NCI-H446 (cell line): ENCODE results near the gene CDKAL1.

Source experiments
- DNase-seq, 2 experiments: peaks; one replicate each; lab custom pipeline; 2025; lab: John Stamatoyannopoulos, UW

Gene CDKAL1

GRCh38 chr6:21141616-21142303 is 607.5 kb downstream of the CDKAL1 start:
- no peak for DNase-seq

- DNase-seq: no peak
These were observed 608.5 kb downstream of the CDKAL1 start for GRCh38 chr6:21142741-21143140.

- peak in 1 of 2 experiments; percentile 18 for DNase-seq
These were observed 609.4 kb downstream of the CDKAL1 start for GRCh38 chr6:21143645-21144044.

DNA sequence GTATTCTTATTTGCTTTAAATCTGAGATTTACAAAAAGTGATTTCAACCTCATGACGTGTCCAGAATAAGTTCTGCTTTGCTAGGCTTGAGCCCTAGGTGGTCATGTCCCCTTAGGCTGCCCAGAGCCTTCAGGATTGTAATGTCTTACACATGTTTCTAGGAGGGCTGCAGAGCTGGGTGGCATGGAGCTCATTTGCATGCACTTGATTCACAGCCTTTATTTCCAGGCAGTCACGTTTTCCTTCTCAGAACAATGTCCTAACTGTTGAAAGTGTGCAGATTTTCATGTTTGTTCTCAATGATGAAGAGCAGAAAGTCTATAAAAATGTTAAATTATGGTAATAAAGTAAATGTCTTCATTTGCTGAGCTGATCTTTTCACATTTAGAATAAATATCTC is 610.7 kb downstream of the CDKAL1 start:
- DNase-seq: no peak

DNA sequence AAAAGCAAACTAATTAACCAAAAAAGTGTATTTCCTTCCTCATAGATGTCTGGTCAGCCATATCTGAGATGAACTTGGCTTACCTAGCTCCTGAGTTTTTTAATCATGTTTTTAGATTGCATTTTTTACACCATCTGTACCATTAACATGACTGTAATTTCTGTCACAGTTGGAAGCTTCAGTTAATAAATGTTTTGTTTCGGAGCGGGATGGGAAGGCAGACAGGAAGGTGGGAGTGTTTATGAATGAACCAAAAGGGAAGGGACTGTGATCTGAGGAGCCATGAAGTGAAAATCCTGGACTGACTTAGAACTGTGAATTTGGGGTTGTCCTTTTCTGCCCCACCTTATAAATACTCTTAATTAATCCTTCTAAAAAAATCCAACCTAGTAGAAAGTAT is 613.7 kb downstream of the CDKAL1 start:
- no peak for DNase-seq

GRCh38 chr6:21149470-21149869 is 615.2 kb downstream of the CDKAL1 start:
- DNase-seq: no peak

GRCh38 chr6:21150667-21151066 is 616.4 kb downstream of the CDKAL1 start:
- no peak for DNase-seq

DNA sequence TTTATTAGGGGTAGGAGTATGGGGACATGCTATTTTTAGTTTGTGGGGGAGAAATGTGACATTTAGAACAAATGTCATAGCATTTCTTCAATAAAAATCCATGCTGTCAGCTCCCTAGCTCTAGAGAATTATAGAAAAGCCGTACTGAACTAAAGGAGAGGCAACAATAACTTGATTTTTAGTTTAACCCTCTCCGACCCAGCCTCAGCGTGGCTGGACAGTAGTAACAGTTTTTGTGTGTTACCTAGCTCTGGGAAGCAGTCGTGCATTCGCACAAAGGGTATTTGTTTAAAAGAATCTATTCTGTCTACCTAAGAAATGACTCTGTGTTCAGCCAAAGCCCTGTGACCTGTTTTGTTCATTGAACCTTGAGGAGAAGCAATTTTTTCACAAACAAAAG is 616.9 kb downstream of the CDKAL1 start:
- no peak for DNase-seq

GRCh38 chr6:21151530-21151929 is 617.3 kb downstream of the CDKAL1 start:
- no peak for DNase-seq

DNA sequence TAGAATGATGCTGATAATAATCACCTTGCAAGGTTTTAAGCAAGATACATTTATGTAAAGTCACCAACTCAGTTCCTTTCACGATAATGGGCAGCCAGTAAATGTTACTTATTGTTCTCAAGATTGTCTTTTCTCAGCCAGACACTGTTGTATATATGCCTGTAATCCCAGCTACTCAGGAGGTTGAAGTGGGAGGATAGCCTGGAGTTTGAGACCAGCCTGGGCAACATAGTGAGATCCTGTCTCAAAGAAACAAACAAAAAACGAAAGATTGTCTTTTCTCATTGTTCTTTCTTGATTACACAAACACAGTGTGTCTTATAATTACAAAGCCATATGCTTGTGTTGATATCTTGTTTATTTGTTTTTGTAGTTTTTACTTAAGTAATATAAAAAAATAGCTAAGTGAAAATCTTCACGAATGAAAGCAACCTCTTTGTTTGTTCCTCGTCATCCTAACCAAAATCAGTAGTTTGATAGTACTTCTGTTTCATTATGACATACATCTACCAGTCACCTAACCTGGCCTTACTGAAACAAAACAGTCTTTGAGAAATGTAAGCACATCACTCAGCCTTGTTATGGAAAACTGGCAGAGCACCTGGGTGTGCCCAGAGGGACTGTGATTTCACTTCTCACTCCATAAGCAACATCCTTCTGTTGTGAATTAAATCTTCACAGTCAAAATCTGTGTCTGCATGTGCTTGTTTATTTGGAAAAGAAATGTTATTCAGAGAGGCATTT is 623.1 kb downstream of the CDKAL1 start:
- no peak for DNase-seq

DNA sequence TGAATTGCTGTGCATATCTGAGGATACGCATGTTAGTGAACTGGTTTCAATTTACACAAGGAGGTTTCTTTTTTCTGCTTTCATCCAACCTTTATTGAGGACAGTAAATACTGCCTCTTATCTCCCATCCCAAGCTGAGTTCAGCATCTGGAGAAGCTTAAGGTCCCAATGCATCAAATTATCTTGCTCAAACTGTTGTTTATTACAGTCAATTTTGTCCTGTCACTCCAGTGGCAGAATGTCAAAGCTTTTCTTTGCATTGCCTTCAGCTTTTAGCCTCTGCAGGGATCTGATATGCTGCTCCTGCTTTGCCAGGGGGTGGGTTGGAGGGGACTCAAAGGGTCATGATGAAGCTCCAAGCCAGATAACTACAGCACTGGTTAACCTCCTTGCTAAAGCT is 623.9 kb downstream of the CDKAL1 start:
- DNase-seq: no peak

DNA sequence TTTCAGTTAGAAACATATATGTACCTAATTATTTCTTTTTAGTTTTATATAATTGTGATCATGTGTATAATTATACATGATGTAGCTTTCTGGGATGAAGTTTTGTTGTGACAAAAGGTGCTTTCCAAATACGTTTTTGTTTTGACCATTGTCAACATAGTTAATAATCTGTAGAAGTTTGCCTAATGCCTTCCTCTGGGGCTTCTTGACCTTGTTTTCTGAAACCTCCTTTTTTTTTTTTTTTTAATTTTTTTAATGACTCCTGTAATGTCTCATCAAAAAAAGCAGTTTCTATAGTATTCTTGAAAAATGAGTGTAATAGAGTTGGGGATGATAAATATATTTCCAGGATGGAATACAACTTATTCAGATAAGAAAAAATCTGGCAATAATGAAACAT is 624.6 kb downstream of the CDKAL1 start:
- DNase-seq: no peak

GRCh38 chr6:21159465-21159864 is 625.2 kb downstream of the CDKAL1 start:
- DNase-seq: no peak

DNA sequence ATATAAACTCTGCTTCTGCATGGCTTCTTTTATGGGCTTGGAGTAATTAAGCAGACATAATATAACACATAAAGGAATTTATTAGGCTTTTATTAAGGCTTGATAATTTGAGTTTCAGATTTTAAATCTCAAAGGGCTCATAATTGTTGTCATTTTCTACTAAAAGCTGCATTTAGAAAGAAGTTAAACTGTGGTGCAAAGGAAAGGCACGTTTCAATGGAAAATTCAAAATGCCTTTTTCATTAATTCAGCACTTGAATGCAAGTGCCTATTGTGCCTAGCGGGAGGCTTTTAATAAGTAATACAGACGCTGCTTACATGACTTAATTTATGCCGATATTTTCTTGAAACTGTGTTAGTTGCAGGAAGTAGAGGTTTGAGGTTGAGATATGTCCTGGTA is 627.5 kb downstream of the CDKAL1 start:
- DNase-seq: no peak

DNA sequence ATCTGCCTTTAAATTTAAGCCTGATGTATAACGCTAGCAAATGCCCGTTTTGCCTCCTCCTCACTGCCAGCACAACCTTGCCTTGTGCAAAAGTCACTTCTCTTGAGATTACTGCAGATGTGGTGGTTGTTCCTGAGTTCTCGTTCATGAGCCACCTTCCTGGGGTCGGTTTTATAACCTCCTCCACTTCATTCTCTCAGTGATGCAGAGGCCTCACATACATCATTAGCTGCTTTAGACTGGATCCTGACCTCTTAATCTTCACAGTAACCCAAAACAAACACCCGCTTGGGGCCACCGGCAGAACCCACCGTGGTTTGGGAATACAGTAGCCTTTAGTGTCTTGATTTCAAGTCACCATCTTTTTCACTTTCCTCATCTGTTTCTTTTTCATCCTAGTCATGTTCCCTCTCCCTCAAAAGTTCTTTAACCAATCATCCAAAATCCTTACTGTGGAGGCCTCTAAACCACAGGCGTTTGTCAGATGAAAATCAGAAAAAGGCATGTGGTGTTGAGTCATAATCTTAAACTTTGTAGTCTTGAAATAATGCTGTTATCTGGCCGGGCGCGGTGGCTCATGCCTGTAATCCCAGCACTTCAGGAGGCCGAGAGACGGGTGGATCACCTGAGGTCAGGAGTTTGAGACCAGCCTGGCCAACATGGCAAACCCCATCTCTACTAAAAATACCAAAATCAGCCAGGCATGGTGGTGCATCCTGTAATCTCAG is 629.0 kb downstream of the CDKAL1 start:
- DNase-seq: no peak

- no peak for DNase-seq
These were observed 629.6 kb downstream of the CDKAL1 start for GRCh38 chr6:21163838-21164180.

DNA sequence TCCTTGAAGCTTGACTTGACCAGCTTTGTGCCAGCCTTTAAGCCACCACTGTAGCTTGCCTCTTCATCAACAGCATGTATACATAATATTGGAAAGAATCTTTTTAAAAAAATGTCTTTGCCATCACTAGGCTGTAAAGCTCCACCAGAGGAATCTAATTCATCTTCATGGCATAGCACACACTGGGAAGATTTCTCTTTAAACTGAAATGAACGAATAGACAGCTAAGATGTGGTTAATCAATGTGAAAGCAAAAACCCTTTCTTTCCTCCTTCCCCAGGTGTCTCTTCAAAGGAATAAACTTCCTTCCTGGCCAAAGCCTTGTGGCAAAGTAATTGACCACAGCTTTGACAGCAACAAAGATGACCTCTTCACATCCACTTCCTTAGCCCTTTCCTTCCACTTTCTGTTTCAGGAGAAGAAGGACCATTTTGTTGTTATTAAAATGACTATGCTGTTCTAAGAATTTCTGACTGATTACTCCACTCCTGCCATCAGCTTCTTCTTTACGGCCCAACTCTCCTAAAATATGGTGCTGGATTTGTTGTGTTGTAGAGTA is 630.6 kb downstream of the CDKAL1 start:
- no peak for DNase-seq

- no peak for DNase-seq
These were observed 632.5 kb downstream of the CDKAL1 start for GRCh38 chr6:21166754-21167153.

- no peak for DNase-seq
These were observed 633.5 kb downstream of the CDKAL1 start for GRCh38 chr6:21167790-21168189.

DNA sequence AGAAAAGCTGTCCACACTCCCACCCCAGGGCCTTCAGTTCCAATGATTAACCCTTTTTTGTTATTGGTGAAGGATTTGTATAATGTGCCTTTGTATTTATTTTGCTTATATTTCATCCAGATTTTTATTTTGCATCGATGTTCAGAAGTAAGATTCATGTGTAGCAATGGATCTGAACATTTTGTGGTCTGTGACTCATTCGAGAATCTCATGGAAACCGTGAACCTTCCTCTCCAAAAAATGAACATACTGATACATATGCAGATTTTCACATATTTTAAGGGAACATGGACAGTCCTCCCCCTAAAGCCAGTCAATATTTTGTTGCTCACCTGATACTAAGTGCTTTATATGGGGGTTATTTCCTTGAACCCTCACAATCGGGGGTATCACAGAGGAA is 637.5 kb downstream of the CDKAL1 start:
- no peak for DNase-seq

DNA sequence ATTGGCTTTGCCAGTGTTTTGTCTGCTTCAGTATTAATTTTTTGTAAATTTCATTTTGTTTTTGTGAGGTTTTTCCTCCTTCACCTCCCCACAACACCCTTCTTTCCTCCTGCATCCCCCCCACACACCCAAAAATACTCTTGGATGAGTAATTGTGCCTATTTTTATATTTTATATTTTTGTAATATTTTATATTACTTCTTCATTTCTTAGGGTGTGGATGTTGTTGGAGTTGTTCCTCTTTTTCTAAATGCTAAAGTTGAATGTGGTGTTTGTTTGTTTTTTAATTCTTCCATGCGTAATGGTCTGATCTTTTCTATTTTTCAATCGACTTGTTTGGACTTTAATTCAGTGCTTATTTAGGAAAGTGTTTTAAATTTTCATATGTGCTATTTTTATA is 638.8 kb downstream of the CDKAL1 start:
- DNase-seq: no peak

DNA sequence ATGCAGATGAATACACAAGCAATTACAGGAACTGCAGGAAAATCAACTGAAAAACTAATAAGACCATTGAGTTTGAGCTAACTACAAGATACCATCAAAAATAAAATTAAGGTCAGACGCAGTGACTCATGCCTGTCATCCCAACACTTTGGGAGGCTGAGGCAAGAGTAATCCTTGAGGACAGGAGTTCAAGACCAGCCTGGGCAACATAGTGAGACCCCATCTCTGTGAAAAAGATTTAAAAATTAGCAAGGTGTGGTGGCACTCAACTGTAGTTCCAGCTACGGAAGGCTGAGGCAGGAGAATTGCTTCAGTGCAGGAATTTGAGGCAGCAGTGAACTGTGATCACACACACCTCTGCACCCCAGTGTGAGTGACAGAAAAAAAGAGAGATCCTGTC is 639.4 kb downstream of the CDKAL1 start:
- no peak for DNase-seq

DNA sequence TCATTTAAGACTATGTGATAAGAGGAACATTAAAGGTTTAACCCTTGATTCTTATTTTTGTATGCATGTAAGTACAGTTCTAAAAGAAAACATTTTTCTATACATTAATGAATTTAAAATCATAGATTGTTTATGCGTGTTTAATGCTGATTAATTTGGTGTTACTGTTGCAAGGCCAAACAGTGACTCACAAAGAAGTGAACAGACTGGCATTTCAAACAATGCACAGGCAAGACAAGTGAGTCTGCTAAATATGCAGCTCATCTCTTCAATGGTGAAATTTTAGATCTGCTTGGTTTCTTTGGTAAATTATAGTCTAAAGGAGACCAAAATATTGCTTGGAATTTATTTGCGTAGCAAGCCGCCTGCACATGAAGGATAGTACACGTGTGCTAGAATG is 641.9 kb downstream of the CDKAL1 start:
- no peak for DNase-seq
